Measurements from ENCODE around the gene YBX1. TPM values are rescaled to one million over a fixed set of nuclear protein-coding genes. Genes with fewer than 3 reads are reported as not detected.

YBX1 gene
- total and polyA plus RNA-seq, 10 donors, result 361 to 684 (median 427) TPM

GRCh38 chr1:42692461-42692860 lies 10.2 kb downstream of the YBX1 start:
- peaks cover 38 to 77% (median 66%) of the 10 kb centered on the region in 6 donors for H3K4me1 ChIP-seq
- H3K4me3 ChIP-seq, result no peak overlapping the region
- whole genome bisulfite sequencing, 5 donors, result 40 to 82% (median 65%) methylated on average over 5 of the region's 5 CpGs
- TF ChIP-seq CTCF (IDR thresholded peaks at IDR 0.05 in 8 of 11, conservative IDR thresholded peaks at IDR 0.05 in 3 of 11) (no peak), POLR2A (IDR thresholded peaks at IDR 0.05) (no peak), POLR2AphosphoS5 (IDR thresholded peaks at IDR 0.05) (no peak)
- H3K36me3 ChIP-seq, result peaks cover 3 to 64% (median 30%) of the 10 kb centered on the region in 6 donors
- intact Hi-C loops (cut with DNase I; ENCODE audit: low total_unique reads), result no loop called here
- H3K27me3 ChIP-seq (replicated peaks in 1 of 7), result no peaks in the 10 kb centered on the region
- no peak overlapping the region for H3K27ac ChIP-seq
- no peak for DNase-seq
- no peaks in the 10 kb centered on the region for H3K9me3 ChIP-seq

GRCh38 chr1:42692911-42693310 lies 10.7 kb downstream of the YBX1 start:
- peaks cover 7 to 64% (median 34%) of the 10 kb centered on the region in 6 donors for H3K36me3 ChIP-seq
- peaks cover 34 to 73% (median 62%) of the 10 kb centered on the region in 6 donors for H3K4me1 ChIP-seq
- no peak overlapping the region for H3K4me3 ChIP-seq

GRCh38 chr1:42698081-42698813 lies 16.0 kb downstream of the YBX1 start:
- DNase-seq, result no peak
- H3K4me1 ChIP-seq, result peaks cover 0 to 19% (median 8%) of the 10 kb centered on the region in 6 donors
- no peak overlapping the region for H3K27ac ChIP-seq
- no peaks in the 10 kb centered on the region for H3K9me3 ChIP-seq
- intact Hi-C loops (cut with DNase I; ENCODE audit: low total_unique reads), result no loop called here
- TF ChIP-seq POLR2A (IDR thresholded peaks at IDR 0.05) (no peak), POLR2AphosphoS5 (IDR thresholded peaks at IDR 0.05) (no peak), CTCF (IDR thresholded peaks at IDR 0.05 in 8 of 11, conservative IDR thresholded peaks at IDR 0.05 in 3 of 11) (no peak)
- H3K4me3 ChIP-seq, result no peak overlapping the region
- H3K27me3 ChIP-seq (replicated peaks in 1 of 7), result no peaks in the 10 kb centered on the region
- H3K36me3 ChIP-seq, result peaks cover 7 to 100% (median 82%) of the 10 kb centered on the region in 6 donors
- WGBS, 5 donors, result 86 to 93% (median 89%) methylated on average over 4 of the region's 4 CpGs

More at GRCh38 chr1:42692911-42693310, 10.7 kb downstream of the YBX1 start:
- 86 to 92% (median 90%) methylated on average over 2 of the region's 2 CpGs for WGBS, 5 donors
- no peak for TF ChIP-seq CTCF (IDR thresholded peaks at IDR 0.05 in 8 of 11, conservative IDR thresholded peaks at IDR 0.05 in 3 of 11)
- no peak for TF ChIP-seq POLR2AphosphoS5 (IDR thresholded peaks at IDR 0.05)
- TF ChIP-seq POLR2A (IDR thresholded peaks at IDR 0.05), result no peak
- H3K9me3 ChIP-seq, result no peaks in the 10 kb centered on the region
- intact Hi-C loops (cut with DNase I; ENCODE audit: low total_unique reads), result no loop called here
- no peak for DNase-seq
- no peak overlapping the region for H3K27ac ChIP-seq
- no peaks in the 10 kb centered on the region for H3K27me3 ChIP-seq (replicated peaks in 1 of 7)

- H3K27ac ChIP-seq, result no peak overlapping the region
- H3K9me3 ChIP-seq, result no peaks in the 10 kb centered on the region
- H3K4me1 ChIP-seq, result peaks cover 0 to 2% (median 0%) of the 10 kb centered on the region in 6 donors
- TF ChIP-seq POLR2A (IDR thresholded peaks at IDR 0.05) (no peak), CTCF (IDR thresholded peaks at IDR 0.05 in 8 of 11, conservative IDR thresholded peaks at IDR 0.05 in 3 of 11) (no peak), POLR2AphosphoS5 (IDR thresholded peaks at IDR 0.05) (no peak)
- H3K27me3 ChIP-seq (replicated peaks in 1 of 7), result no peaks in the 10 kb centered on the region
- H3K36me3 ChIP-seq, result peaks cover 7 to 100% (median 91%) of the 10 kb centered on the region in 6 donors
- no peak for DNase-seq
- intact Hi-C loops (cut with DNase I; ENCODE audit: low total_unique reads), result no loop called here
- H3K4me3 ChIP-seq, result no peak overlapping the region
Observed at GRCh38 chr1:42700006-42700405, 17.8 kb downstream of the YBX1 start.

Measured in spleen (tissue), 11 donors.